ENCODE measurements around the gene PAPPA. TPM values are rescaled to one million over a fixed set of nuclear protein-coding genes. Genes with fewer than 3 reads are reported as not detected.
A peak's percentile ranks its signal among the peaks of the same experiment; 100 is the strongest.

The PAPPA gene
- total RNA-seq, 1 experiment from 2014 or later = 0.17 TPM

GRCh38 chr9:116151966-116152381 is 1.6 kb upstream of the PAPPA start:
- no peak overlapping the region for H3K14ac ChIP-seq (ENCODE audit: insufficient read depth, low read length)
- H4K91ac ChIP-seq (ENCODE audit: insufficient read length, low read depth, low read length) = no peak overlapping the region
- peaks cover 16% of the 10 kb centered on the region; the same call in 1 of the 2 replicates for H3K27me3 ChIP-seq (ENCODE audit: insufficient read depth, low read length)
- H4K20me1 ChIP-seq (ENCODE audit: control insufficient read depth, insufficient read depth, insufficient read length) = no peaks in the 10 kb centered on the region
- peaks cover 31 to 37% of the 10 kb centered on the region in 2 experiments for H3K4me1 Mint-ChIP-seq
- no peaks in the 10 kb centered on the region; a peak in 1 of 5 replicates for H3K9me3 Mint-ChIP-seq
- no peak for TF ChIP-seq CTCF (conservative IDR thresholded peaks at IDR 0.05)
- H2AK5ac ChIP-seq (ENCODE audit: insufficient read length, low read length) = no peak overlapping the region
- no peak overlapping the region for H2AFZ ChIP-seq (ENCODE audit: low read length)
- H3K4me3 Mint-ChIP-seq = 0 out of 5 replicates have a peak overlapping the region, but pooled peaks of 1 of the 2 experiments have one; percentile 26
- H3K4me1 ChIP-seq (ENCODE audit: insufficient read depth, low read length) = no peaks in the 10 kb centered on the region
- H3K79me2 ChIP-seq (ENCODE audit: insufficient read depth, low read length) = no peaks in the 10 kb centered on the region
- no peak overlapping the region for H3K23ac ChIP-seq (ENCODE audit: insufficient read length, low read depth, low read length)
- DNase-seq = no peak
- H3K56ac ChIP-seq (ENCODE audit: insufficient read length, low read depth, low read length) = no peak overlapping the region
- peaks cover 65% of the 10 kb centered on the region for H3K27me3 Mint-ChIP-seq (ENCODE audit: low read depth)
- H3K9me3 ChIP-seq (ENCODE audit: control insufficient read depth, low read depth, low read length) = no peaks in the 10 kb centered on the region
- H3K36me3 Mint-ChIP-seq (ENCODE audit: insufficient read depth in 1 of 3, low read depth in 3 of 3) = no peaks in the 10 kb centered on the region; a peak in 1 of 7 replicates
- H3K4me2 ChIP-seq (ENCODE audit: insufficient read depth, insufficient read length, low read length) = no peak overlapping the region
- H2BK12ac ChIP-seq (ENCODE audit: insufficient read length, low read depth, low read length) = no peak overlapping the region
- no peak overlapping the region for H2BK5ac ChIP-seq (ENCODE audit: insufficient read length, low read length)
- H3K23me2 ChIP-seq (ENCODE audit: insufficient read length, low read depth, low read length, poor library complexity, severe bottlenecking) = peaks cover 18% of the 10 kb centered on the region
- WGBS (ENCODE audit: extremely low coverage, insufficient read length, low lambda C conversion rate) = no CpG with 5 or more reads among the region's 6 CpGs
- no peak overlapping the region for H2BK15ac ChIP-seq (ENCODE audit: low read depth, low read length)
- H4K5ac ChIP-seq (ENCODE audit: insufficient read length, low read depth, low read length) = no peak overlapping the region
- no peak overlapping the region for H2BK20ac ChIP-seq (ENCODE audit: low read depth, low read length, poor library complexity, severe bottlenecking)
- H4K8ac ChIP-seq (replicated peaks; ENCODE audit: insufficient read length, low read depth, low read length) = no peak overlapping the region
- no peak overlapping the region for H3K18ac ChIP-seq (ENCODE audit: insufficient read length, low read depth, low read length)
- H3K79me1 ChIP-seq (ENCODE audit: insufficient read depth, low read depth, low read length, poor library complexity, severe bottlenecking) = no peaks in the 10 kb centered on the region
- H3K27ac ChIP-seq (ENCODE audit: insufficient read length, low read depth, low read length) = no peak overlapping the region
- H3K9ac ChIP-seq (ENCODE audit: extremely low read depth, insufficient read length, low read length) = no peak overlapping the region
- H2BK120ac ChIP-seq (ENCODE audit: low read depth, low read length, poor library complexity, severe bottlenecking) = no peak overlapping the region
- no peak overlapping the region for H3K4ac ChIP-seq (ENCODE audit: low read depth, low read length)
- H3K27ac Mint-ChIP-seq = no peak overlapping the region
- H3T11ph ChIP-seq (ENCODE audit: low read length) = no peak overlapping the region

Data from H9 (cell line).